ENCODE results near the gene ACRV1.

ACRV1 gene

GRCh38 chr11:125663910-125664309 is 16.7 kb downstream of the ACRV1 start:
- no peak overlapping the region for H3K27ac ChIP-seq
- H3K4me3 ChIP-seq: no peak overlapping the region

DNA sequence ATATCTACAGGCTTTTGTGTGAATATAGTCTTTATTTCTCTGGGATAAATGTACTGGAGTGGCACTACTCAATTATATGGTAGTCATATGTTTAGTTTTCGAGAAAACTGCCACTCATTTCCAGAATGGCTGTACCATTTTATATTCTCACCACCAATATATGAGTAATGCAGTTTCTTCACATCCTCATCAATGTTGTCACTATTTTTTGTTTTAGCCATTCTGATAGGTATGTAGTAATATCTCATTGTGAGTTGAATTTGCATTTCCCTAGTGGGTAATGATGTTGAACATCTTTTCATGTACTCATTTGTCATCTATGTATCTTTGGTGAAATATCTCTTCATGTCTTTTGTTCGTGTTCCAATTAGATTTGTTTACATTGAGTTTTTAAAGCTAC is 18.0 kb downstream of the ACRV1 start:
- Histone ChIP-seq H3K4me3 (no peak overlapping the region), H3K27ac (no peak overlapping the region)

DNA sequence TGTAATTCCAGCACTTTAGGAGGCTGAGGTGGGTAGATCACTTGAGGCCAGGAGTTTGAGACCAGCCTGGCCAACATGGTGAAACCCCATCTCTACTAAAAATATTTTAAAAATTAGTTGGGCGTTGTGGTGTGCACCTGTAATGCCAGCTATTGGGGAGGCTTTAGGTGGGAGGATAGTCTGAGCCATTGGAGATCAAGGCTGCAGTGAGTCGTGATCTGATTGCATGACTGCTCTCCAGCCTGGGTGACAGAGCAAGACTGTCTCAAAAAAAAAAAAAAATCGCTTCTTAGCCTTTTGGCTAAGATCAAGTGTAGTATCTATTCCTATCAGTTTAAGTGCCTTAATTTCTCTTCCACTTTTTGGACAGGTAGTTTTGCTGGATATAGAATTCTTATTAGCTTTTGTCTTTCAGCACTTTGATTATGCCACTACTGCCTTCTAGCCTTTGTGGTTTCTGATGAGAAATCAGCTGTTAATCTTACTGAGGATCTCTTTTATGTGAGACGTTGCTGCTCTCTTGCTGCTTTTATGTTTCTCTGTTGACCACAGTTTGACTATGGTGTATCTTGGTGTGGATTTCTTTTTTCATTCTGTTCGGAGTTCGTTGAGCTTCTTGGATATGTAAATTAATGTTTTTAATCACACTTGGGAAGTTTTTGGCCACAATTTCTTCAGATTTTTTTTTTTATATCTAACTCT is 31.0 kb downstream of the ACRV1 start:
- Histone ChIP-seq H3K4me3 (no peak overlapping the region), H3K27ac (no peak overlapping the region)

DNA sequence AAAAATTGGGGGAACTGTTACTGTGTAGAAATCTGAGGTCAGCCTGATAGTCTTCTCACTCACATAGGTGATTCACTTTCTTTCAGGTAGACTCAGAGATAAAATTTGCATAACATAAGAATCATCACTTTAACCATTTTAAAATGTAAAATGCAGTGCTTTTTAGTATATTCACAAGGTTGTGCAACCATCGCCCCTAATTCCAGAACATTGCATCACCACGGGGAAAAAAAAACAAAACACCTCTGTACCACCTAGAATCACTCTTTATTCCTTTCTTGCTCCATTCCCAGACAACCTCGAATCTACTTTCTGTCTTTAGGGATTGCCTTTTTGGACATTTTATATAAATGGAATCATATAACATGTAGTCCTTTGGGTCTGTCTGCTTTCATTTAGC is 34.8 kb downstream of the ACRV1 start:
- no peak overlapping the region for H3K27ac ChIP-seq
- H3K4me3 ChIP-seq: no peak overlapping the region

DNA sequence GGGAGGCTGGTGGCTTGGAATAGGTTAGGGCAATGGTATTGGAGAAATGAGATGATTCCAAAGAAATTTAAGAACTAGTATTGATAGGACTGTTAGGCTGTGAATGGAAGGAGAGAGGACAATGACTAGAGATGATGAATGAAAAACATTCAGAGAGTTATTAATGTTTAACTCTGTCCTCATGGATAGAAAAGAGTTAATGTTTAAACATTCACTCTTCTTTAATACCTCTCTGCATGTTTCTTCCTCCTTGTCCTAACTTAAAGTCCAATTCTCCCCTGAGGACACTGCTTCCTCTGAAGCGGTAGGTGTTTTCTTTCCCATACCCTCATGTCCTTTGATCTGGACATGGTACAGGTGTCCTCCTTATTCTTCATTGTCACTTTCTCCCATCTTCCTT is 42.3 kb downstream of the ACRV1 start:
- H3K27ac ChIP-seq: no peak overlapping the region

GRCh38 chr11:125637840-125638239 is 42.8 kb downstream of the ACRV1 start:
- H3K4me3 ChIP-seq: no peak overlapping the region
- H3K27ac ChIP-seq: no peak overlapping the region

More for the DNA sequence above, 42.3 kb downstream of the ACRV1 start:
- H3K4me3 ChIP-seq: no peak overlapping the region

- peak overlapping the region in 3 of 21 experiments; percentile 14 to 95 (median 90) for H3K27ac ChIP-seq
- peak overlapping the region in 1 of 7 experiments; percentile 65 for H3K4me3 ChIP-seq
These were observed 53.3 kb downstream of the ACRV1 start for GRCh38 chr11:125627236-125627910.

- H3K27ac ChIP-seq: peak overlapping the region in 19 of 21 experiments; percentile 85 to 98 (median 95)
- H3K4me3 ChIP-seq: peak overlapping the region; percentile 60 to 82 (median 70)
These were observed 54.2 kb downstream of the ACRV1 start for GRCh38 chr11:125626288-125626950.

GRCh38 chr11:125625630-125626287 is 54.9 kb downstream of the ACRV1 start:
- H3K27ac ChIP-seq: peak overlapping the region; percentile 66 to 98 (median 93)
- H3K4me3 ChIP-seq: peak overlapping the region; percentile 60 to 82 (median 70)

DNA sequence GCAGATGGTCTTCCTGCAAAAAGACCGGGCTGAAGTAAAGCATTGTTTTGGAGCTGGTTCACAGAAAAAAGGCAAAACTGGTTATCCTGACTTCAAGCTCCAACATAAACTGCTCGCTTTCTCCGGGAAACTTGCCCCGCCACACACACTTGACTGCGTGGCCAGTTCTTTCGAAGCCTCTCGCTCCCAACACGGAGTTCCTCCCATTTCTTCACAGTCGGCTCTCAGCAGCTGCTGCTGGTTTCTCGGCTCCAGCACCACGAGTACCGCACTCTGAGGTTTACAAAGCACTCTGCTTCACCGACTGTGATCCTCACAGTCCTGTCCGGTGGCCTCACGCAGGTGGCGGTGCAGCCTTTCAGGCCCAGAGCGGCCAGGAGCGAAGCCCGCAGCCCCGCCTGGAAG is 55.4 kb downstream of the ACRV1 start:
- H3K27ac ChIP-seq: peak overlapping the region; percentile 66 to 98 (median 93)

GRCh38 chr11:125624756-125625213 is 55.9 kb downstream of the ACRV1 start, which contains the start of gene CHEK1:
Gene CHEK1 (plus strand): TSS chr11:125625163. CDS start chr11:125626769, 1,606 bp downstream.
- H3K4me3 ChIP-seq: peak within 1 kb of the TSS; percentile 60 to 82 (median 70)
- H3K27ac ChIP-seq: peak within 1 kb of the TSS; percentile 66 to 98 (median 93)

More for the DNA sequence above, 55.4 kb downstream of the ACRV1 start:
- peak overlapping the region; percentile 60 to 82 (median 70) for H3K4me3 ChIP-seq

- Histone ChIP-seq H3K27ac (no peak overlapping the region), H3K4me3 (no peak overlapping the region)
These were observed 57.6 kb downstream of the ACRV1 start for GRCh38 chr11:125623064-125623463.

GRCh38 chr11:125621995-125622394 is 58.7 kb downstream of the ACRV1 start:
- Histone ChIP-seq H3K4me3 (no peak overlapping the region), H3K27ac (no peak overlapping the region)

All from skin epidermis (tissue), 12 donors.